GM12878 (cell line): ENCODE measurements around the gene FAM171A1.

Experiments used
- CTCF ChIP-seq, 3 experiments: IDR thresholded peaks in 2 of 3; conservative IDR thresholded peaks in 1 of 3; 2 replicates each; pipeline ENCODE4 v1.5.1; 2011; ENCODE audit warnings: low read depth in 3 of 3, low read length in 3 of 3, mild to moderate bottlenecking in 3 of 3, control low read depth in 2 of 3, moderate library complexity in 2 of 3, inconsistent platforms in 1 of 3, mixed read lengths in 1 of 3; ENCODE audit not compliant: control insufficient read depth in 2 of 3, insufficient read depth in 1 of 3; ENCODE audit errors: extremely low read depth in 1 of 3
- ELK1 ChIP-seq: IDR thresholded peaks from 2 replicates; pipeline ENCODE4 v1.6.1; 2012; ENCODE audit warnings: low read depth, low read length, improper control_type of control experiment
- PKNOX1 ChIP-seq: fragments of 450-650 bp; IDR thresholded peaks from 2 replicates; pipeline ENCODE4 v1.6.1; 2016; ENCODE audit warnings: mild to moderate bottlenecking
- REST ChIP-seq: IDR thresholded peaks from 2 replicates; pipeline ENCODE4 v1.6.1; 2012; ENCODE audit warnings: mild to moderate bottlenecking, low read depth, low read length
- RFX5 ChIP-seq: IDR thresholded peaks from 2 replicates; pipeline ENCODE4 v1.6.1; 2011; ENCODE audit warnings: low read depth, low read length, improper control_type of control experiment
- SIN3A ChIP-seq: IDR thresholded peaks from 2 replicates; pipeline ENCODE4 v1.6.1; 2012; ENCODE audit warnings: low read depth, low read length, improper control_type of control experiment
- USF2 ChIP-seq: IDR thresholded peaks from 2 replicates; pipeline ENCODE4 v1.6.1; 2011; ENCODE audit warnings: low read depth, low read length, improper control_type of control experiment, borderline replicate concordance
- ZNF217 ChIP-seq: fragments of 450-650 bp; IDR thresholded peaks from 2 replicates; pipeline ENCODE4 v1.6.1; 2017; ENCODE audit warnings: antibody characterized with exemption, mild to moderate bottlenecking

GRCh38 chr10:15374566-15374965 lies 3.5 kb upstream of the FAM171A1 start:
- TF ChIP-seq CTCF (IDR thresholded peaks at IDR 0.05 in 2 of 3, conservative IDR thresholded peaks at IDR 0.05 in 1 of 3; ENCODE audit: control insufficient read depth in 2 of 3, extremely low read depth in 1 of 3, insufficient read depth in 1 of 3, low read depth in 3 of 3, low read length in 3 of 3) (no peak), SIN3A (no peak), USF2 (no peak), REST (no peak), PKNOX1 (no peak), ELK1 (no peak), RFX5 (no peak), ZNF217 (no peak)
